Measurements from ENCODE around the gene GOLGA8R.
"Not testable (repeated sequence)": the region's sequence is repeated elsewhere in the genome, so short reads cannot be mapped to it uniquely, and the experiment has no call there.

GOLGA8R gene, protein sequence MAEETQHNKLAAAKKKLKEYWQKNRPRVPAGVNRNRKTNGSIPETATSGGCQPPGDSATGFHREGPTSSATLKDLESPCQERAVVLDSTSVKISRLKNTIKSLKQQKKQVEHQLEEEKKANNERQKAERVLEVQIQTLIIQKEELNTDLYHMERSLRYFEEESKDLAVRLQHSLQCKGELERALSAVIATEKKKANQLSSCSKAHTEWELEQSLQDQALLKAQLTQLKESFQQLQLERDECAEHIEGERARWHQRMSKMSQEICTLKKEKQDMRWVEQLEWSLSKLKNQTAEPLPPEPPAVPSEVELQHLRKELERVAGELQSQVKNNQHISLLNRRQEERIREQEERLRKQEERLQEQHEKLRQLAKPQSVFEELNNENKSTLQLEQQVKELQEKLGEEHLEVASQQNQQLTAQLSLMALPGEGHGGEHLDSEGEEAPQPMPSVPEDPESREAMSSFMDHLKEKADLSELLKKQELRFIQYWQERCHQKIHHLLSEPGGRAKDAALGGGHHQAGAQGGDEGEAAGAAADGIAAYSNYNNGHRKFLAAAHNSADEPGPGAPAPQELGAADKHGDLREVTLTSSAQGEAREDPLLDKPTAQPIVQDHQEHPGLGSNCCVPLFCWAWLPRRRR

DNA sequence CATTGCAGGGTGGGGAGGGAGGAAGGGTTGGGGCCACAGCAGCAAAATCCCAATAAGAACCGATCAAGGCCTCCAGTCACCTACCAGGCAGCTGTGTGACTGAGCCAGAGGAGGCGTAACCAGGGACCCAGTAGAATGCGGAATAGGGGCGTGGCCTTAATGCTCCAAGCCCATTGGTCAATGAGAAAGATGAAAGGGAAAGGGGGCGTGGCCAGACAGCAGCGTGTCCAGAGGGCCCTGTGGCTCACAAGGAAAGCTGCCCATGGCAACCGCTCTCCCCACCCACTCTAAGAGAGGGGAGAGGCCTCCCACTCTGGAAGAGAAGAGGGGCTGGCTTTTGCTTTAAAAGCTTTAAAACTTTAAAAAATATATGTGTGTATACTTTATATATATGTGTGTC, at the start of gene GOLGA8R:
Gene GOLGA8R, minus strand, starts transcription at position 101 of the 400 bp plus-strand sequence. Its CDS starts 98 bp downstream, at position 3.
- H3K4me2 ChIP-seq (ENCODE audit: low read length); H4K20me1 ChIP-seq (ENCODE audit: insufficient read depth, low read length); H3K27me3 ChIP-seq (ENCODE audit: insufficient read depth, low read length); H3K4me1 ChIP-seq (ENCODE audit: insufficient read depth, low read length, severe bottlenecking); H2AFZ ChIP-seq (ENCODE audit: low read length); H3K27ac ChIP-seq (ENCODE audit: low read depth, low read length, poor library complexity, severe bottlenecking); H3K9ac ChIP-seq (ENCODE audit: low read length); H3F3A ChIP-seq (ENCODE audit: insufficient read depth, low read length); H3K9me2 ChIP-seq (ENCODE audit: low read depth, low read length); H3K9me3 ChIP-seq (ENCODE audit: low read length); H3K4me3 ChIP-seq (ENCODE audit: low read depth, low read length, poor library complexity, severe bottlenecking); H3K36me3 ChIP-seq (ENCODE audit: insufficient read depth, low read length); H3K79me2 ChIP-seq (ENCODE audit: insufficient read depth, low read length): not testable (repeated sequence)

DNA sequence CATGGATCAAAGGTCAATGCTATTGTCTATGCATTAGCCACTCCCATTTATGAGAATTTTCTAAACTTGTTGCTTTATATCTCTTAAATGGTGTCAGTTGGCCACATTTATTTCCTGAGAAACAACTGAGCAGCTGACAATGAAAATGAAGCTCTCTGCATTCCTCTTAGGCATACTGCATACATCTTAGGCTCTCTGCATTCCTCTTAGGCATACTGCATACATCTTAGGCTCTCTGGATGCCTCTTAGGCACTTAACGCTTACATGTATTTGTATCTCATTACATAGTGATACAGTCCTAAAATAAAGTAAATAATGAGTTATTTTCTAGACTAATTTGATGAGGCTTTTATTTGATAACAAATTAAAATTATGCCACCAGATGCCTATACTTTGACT, 49.8 kb upstream of the GOLGA8R start:
- not testable (repeated sequence) for H3F3A ChIP-seq (ENCODE audit: insufficient read depth, low read length); H3K79me2 ChIP-seq (ENCODE audit: insufficient read depth, low read length); H3K27ac ChIP-seq (ENCODE audit: low read depth, low read length, poor library complexity, severe bottlenecking); H3K4me2 ChIP-seq (ENCODE audit: low read length); H3K4me1 ChIP-seq (ENCODE audit: insufficient read depth, low read length, severe bottlenecking); H3K27me3 ChIP-seq (ENCODE audit: insufficient read depth, low read length); H3K9me2 ChIP-seq (ENCODE audit: low read depth, low read length); H3K36me3 ChIP-seq (ENCODE audit: insufficient read depth, low read length); H4K20me1 ChIP-seq (ENCODE audit: insufficient read depth, low read length); H3K9ac ChIP-seq (ENCODE audit: low read length); H2AFZ ChIP-seq (ENCODE audit: low read length); H3K4me3 ChIP-seq (ENCODE audit: low read depth, low read length, poor library complexity, severe bottlenecking); H3K9me3 ChIP-seq (ENCODE audit: low read length)

DNA sequence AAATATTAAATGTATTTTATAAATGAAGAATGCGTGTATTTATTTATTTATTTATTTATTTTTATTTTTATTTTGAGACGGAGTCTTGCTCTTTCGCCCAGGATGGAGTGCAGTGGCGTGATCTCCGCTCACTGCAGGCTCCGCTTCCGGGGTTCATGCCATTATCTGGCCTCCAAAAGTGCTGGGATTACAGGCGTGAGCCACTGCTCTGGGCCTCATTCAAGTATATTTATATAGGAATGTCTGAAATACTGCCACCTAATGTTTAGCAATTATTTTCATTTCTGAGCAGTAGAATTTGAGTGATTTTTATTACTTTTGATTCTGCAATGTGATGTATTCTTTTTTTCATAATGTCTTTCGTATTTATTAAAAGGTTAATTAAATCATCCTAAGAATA, 48.1 kb upstream of the GOLGA8R start:
- not testable (repeated sequence) for H3F3A ChIP-seq (ENCODE audit: insufficient read depth, low read length); H3K9ac ChIP-seq (ENCODE audit: low read length); H4K20me1 ChIP-seq (ENCODE audit: insufficient read depth, low read length); H3K27me3 ChIP-seq (ENCODE audit: insufficient read depth, low read length); H3K79me2 ChIP-seq (ENCODE audit: insufficient read depth, low read length); H3K9me2 ChIP-seq (ENCODE audit: low read depth, low read length); H3K4me1 ChIP-seq (ENCODE audit: insufficient read depth, low read length, severe bottlenecking); H3K9me3 ChIP-seq (ENCODE audit: low read length); H3K4me3 ChIP-seq (ENCODE audit: low read depth, low read length, poor library complexity, severe bottlenecking); H3K36me3 ChIP-seq (ENCODE audit: insufficient read depth, low read length); H3K27ac ChIP-seq (ENCODE audit: low read depth, low read length, poor library complexity, severe bottlenecking); H2AFZ ChIP-seq (ENCODE audit: low read length); H3K4me2 ChIP-seq (ENCODE audit: low read length)

DNA sequence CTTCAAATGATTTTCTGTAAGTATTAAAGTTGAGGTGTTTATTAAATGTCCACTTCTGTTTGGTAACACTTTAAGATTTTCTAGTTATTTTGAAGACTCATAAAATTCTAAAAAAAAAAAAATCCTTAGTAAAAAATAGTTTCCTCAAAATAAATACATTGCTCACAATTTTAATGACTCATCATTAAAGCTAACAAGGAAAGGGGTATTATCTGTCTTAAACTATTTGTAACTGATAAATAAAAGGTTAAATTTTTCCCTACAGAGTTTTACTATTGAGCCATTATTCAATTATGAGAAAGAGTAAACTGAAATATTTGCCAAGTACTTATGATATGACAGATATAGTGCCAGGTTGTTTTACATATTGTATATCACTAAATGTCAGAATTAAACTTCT, 38.6 kb upstream of the GOLGA8R start:
- not testable (repeated sequence) for H3K9me2 ChIP-seq (ENCODE audit: low read depth, low read length); H3K4me2 ChIP-seq (ENCODE audit: low read length); H3K79me2 ChIP-seq (ENCODE audit: insufficient read depth, low read length); H3F3A ChIP-seq (ENCODE audit: insufficient read depth, low read length); H4K20me1 ChIP-seq (ENCODE audit: insufficient read depth, low read length); H3K9ac ChIP-seq (ENCODE audit: low read length); H3K4me1 ChIP-seq (ENCODE audit: insufficient read depth, low read length, severe bottlenecking); H2AFZ ChIP-seq (ENCODE audit: low read length); H3K27me3 ChIP-seq (ENCODE audit: insufficient read depth, low read length); H3K27ac ChIP-seq (ENCODE audit: low read depth, low read length, poor library complexity, severe bottlenecking); H3K36me3 ChIP-seq (ENCODE audit: insufficient read depth, low read length); H3K4me3 ChIP-seq (ENCODE audit: low read depth, low read length, poor library complexity, severe bottlenecking); H3K9me3 ChIP-seq (ENCODE audit: low read length)

DNA sequence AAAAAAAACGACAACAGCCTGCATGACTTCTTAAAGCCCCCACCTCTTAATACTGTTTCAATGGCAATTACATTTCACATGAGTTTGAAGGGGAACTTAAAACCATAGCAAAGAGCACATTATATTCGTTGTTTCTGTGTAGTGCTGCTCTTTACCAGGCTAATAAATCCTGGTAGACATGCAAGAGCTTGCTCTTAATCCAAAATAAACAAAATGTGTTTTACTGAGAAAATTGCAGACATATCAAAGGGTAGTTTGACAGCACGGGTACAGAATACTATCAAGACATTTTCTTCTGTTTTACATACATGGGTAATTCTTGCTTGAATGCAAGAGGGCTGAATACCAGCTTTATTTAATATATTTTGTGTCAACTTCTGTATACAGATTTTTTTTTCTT, 24.3 kb upstream of the GOLGA8R start:
- H3F3A ChIP-seq (ENCODE audit: insufficient read depth, low read length); H4K20me1 ChIP-seq (ENCODE audit: insufficient read depth, low read length); H3K4me2 ChIP-seq (ENCODE audit: low read length); H3K9me2 ChIP-seq (ENCODE audit: low read depth, low read length); H3K4me3 ChIP-seq (ENCODE audit: low read depth, low read length, poor library complexity, severe bottlenecking); H3K27me3 ChIP-seq (ENCODE audit: insufficient read depth, low read length); H3K79me2 ChIP-seq (ENCODE audit: insufficient read depth, low read length); H3K9me3 ChIP-seq (ENCODE audit: low read length); H3K4me1 ChIP-seq (ENCODE audit: insufficient read depth, low read length, severe bottlenecking); H3K9ac ChIP-seq (ENCODE audit: low read length); H3K36me3 ChIP-seq (ENCODE audit: insufficient read depth, low read length); H2AFZ ChIP-seq (ENCODE audit: low read length); H3K27ac ChIP-seq (ENCODE audit: low read depth, low read length, poor library complexity, severe bottlenecking): not testable (repeated sequence)

DNA sequence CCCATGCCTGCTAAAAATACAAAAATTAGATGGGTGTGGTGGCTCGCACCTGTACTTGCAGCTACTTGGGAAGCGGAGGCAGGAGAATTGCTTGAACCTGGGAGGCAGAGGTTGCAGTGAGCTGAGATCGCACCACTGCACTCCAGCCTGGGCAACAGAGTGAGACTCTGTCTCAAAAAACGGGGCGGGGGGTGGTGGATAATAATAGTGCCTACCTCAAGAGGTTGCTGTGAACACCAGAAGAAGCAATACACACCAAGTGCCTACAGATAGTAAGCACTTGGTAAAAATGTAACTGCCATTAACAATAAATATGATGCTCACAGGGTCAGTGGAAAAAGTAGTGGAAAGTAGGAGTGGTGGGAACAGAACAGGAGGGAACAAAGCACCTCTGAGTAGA, 21.8 kb upstream of the GOLGA8R start:
- not testable (repeated sequence) for H2AFZ ChIP-seq (ENCODE audit: low read length)

DNA sequence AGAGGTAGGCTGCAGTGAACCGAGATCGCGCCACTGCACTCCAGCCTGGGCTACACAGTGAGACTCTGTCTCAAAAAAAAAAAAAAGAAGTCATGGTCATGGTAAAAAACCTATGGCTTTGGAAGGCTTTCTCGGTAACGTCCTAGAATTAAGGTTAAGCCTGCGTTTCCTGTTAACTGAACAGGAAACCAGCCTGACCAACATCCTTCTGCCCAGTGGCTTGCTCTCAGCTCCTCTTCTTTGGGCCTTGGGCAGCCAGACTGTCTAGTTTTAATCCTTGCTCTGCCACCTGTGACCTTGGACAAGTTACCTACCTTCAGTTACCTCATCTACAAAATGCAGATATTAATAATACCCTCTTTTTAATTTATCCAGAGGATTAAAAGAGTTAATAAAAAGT, 6.7 kb upstream of the GOLGA8R start:
- not testable (repeated sequence) for H3F3A ChIP-seq (ENCODE audit: insufficient read depth, low read length)

More for the DNA sequence above, 21.8 kb upstream of the GOLGA8R start:
- H3K27me3 ChIP-seq (ENCODE audit: insufficient read depth, low read length); H3K4me3 ChIP-seq (ENCODE audit: low read depth, low read length, poor library complexity, severe bottlenecking); H3F3A ChIP-seq (ENCODE audit: insufficient read depth, low read length); H3K36me3 ChIP-seq (ENCODE audit: insufficient read depth, low read length); H3K9me3 ChIP-seq (ENCODE audit: low read length); H3K4me1 ChIP-seq (ENCODE audit: insufficient read depth, low read length, severe bottlenecking); H3K9ac ChIP-seq (ENCODE audit: low read length); H3K79me2 ChIP-seq (ENCODE audit: insufficient read depth, low read length); H3K9me2 ChIP-seq (ENCODE audit: low read depth, low read length); H3K4me2 ChIP-seq (ENCODE audit: low read length); H4K20me1 ChIP-seq (ENCODE audit: insufficient read depth, low read length); H3K27ac ChIP-seq (ENCODE audit: low read depth, low read length, poor library complexity, severe bottlenecking): not testable (repeated sequence)

More for the DNA sequence above, 6.7 kb upstream of the GOLGA8R start:
- not testable (repeated sequence) for H4K20me1 ChIP-seq (ENCODE audit: insufficient read depth, low read length); H3K27me3 ChIP-seq (ENCODE audit: insufficient read depth, low read length); H3K79me2 ChIP-seq (ENCODE audit: insufficient read depth, low read length); H3K4me2 ChIP-seq (ENCODE audit: low read length); H3K36me3 ChIP-seq (ENCODE audit: insufficient read depth, low read length); H3K9me3 ChIP-seq (ENCODE audit: low read length); H3K9ac ChIP-seq (ENCODE audit: low read length); H3K4me3 ChIP-seq (ENCODE audit: low read depth, low read length, poor library complexity, severe bottlenecking); H3K9me2 ChIP-seq (ENCODE audit: low read depth, low read length); H3K4me1 ChIP-seq (ENCODE audit: insufficient read depth, low read length, severe bottlenecking); H3K27ac ChIP-seq (ENCODE audit: low read depth, low read length, poor library complexity, severe bottlenecking); H2AFZ ChIP-seq (ENCODE audit: low read length)

Data from OCI-LY1 (cell line).